A673 (cell line): ENCODE results near the gene DUSP14.

Source experiments
- CTCF ChIP-seq: fragments of 300-800, 200-600 bp; sonication (generic); conservative IDR thresholded peaks from 2 replicates; pipeline ENCODE4 v1.5.1; 2017; ENCODE audit warnings: low read depth, mild to moderate bottlenecking, antibody characterized with exemption, low read length, moderate library complexity, mixed read lengths
- EZH2 ChIP-seq: fragments of 200-600 bp; sonication (generic); IDR thresholded peaks from 2 replicates; pipeline ENCODE4 v1.6.1; 2017; ENCODE audit warnings: borderline replicate concordance, low read depth, mild to moderate bottlenecking, mixed read lengths, antibody characterized with exemption, low read length; ENCODE audit not compliant: poor library complexity, severe bottlenecking

GRCh38 chr17:37475731-37476420 is 13.8 kb upstream of the DUSP14 start:
- TF ChIP-seq CTCF (no peak), EZH2 (no peak)
